Osteocyte (in vitro differentiated cells): ENCODE data around the gene FTO. TPM values are rescaled to one million over a fixed set of nuclear protein-coding genes. Genes with fewer than 3 reads are reported as not detected.

ENCODE experiments used
- DNase-seq: peaks from one replicate; pipeline ENCODE4 v3.0.0; 2021; ENCODE audit warnings: mixed read lengths; ENCODE audit not compliant: unreplicated experiment; ENCODE audit errors: extremely low spot score
- H3K27ac Mint-ChIP-seq: one replicate; pipeline ENCODE4 v1.8.0; 2021; ENCODE audit warnings: mild to moderate bottlenecking, mixed read lengths; ENCODE audit not compliant: unreplicated experiment
- H3K27me3 Mint-ChIP-seq: one replicate; pipeline ENCODE4 v1.8.0; 2021; ENCODE audit warnings: mixed read lengths; ENCODE audit not compliant: unreplicated experiment
- H3K36me3 Mint-ChIP-seq: one replicate; pipeline ENCODE4 v1.8.0; 2021; ENCODE audit warnings: mixed read lengths; ENCODE audit not compliant: unreplicated experiment
- H3K4me1 Mint-ChIP-seq: one replicate; pipeline ENCODE4 v1.8.0; 2021; ENCODE audit warnings: mixed read lengths; ENCODE audit not compliant: unreplicated experiment
- H3K4me3 Mint-ChIP-seq: one replicate; pipeline ENCODE4 v1.8.0; 2021; ENCODE audit warnings: mild to moderate bottlenecking, moderate library complexity, mixed read lengths; ENCODE audit not compliant: unreplicated experiment
- H3K9me3 Mint-ChIP-seq: one replicate; pipeline ENCODE4 v1.8.0; 2021; ENCODE audit warnings: mixed read lengths; ENCODE audit not compliant: unreplicated experiment
- total RNA-seq: library from RNA; stranded (reverse); gene quantifications from 2 replicates; pipeline ENCODE4 v1.2.1, GENCODE V29; 2021
- TF ChIP-seq, protein P1 (sequence below): fragments of 200-600 bp; sonication (generic); IDR thresholded peaks from 2 replicates; pipeline ENCODE4 v1.5.0; 2021; ENCODE audit warnings: antibody characterized with exemption, mild to moderate bottlenecking, moderate library complexity

The FTO gene
- total RNA-seq, 1 donor from 2014 or later, result 108 TPM

DNA sequence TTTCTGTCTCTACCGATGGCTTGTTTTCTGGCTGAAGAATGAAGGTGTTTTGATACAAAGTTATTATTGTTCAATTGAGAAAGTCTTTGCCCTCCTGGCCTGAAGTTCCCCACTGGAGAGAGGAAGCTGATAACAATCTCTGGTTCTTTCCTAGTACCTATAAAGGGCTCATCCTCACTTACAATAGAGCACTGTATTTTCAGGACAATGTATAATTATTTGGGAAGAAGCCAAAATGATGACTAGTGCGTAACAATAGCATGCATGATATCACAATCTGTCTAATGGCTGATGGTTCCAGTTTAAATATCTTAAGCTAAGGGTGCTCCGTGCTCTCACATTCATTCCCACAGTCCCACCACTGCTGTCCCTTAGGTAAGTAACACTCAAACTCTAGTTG, 351.9 kb downstream of the FTO start:
- Mint-ChIP-seq H3K9me3 (no peaks in the 10 kb centered on the region), H3K27me3 (no peaks in the 10 kb centered on the region), H3K27ac (no peak overlapping the region), H3K36me3 (peaks cover 11% of the 10 kb centered on the region), H3K4me1 (no peaks in the 10 kb centered on the region), H3K4me3 (no peak overlapping the region)
- TF ChIP-seq, protein P1, sequence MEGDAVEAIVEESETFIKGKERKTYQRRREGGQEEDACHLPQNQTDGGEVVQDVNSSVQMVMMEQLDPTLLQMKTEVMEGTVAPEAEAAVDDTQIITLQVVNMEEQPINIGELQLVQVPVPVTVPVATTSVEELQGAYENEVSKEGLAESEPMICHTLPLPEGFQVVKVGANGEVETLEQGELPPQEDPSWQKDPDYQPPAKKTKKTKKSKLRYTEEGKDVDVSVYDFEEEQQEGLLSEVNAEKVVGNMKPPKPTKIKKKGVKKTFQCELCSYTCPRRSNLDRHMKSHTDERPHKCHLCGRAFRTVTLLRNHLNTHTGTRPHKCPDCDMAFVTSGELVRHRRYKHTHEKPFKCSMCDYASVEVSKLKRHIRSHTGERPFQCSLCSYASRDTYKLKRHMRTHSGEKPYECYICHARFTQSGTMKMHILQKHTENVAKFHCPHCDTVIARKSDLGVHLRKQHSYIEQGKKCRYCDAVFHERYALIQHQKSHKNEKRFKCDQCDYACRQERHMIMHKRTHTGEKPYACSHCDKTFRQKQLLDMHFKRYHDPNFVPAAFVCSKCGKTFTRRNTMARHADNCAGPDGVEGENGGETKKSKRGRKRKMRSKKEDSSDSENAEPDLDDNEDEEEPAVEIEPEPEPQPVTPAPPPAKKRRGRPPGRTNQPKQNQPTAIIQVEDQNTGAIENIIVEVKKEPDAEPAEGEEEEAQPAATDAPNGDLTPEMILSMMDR, result no peak
- no peak for DNase-seq

DNA sequence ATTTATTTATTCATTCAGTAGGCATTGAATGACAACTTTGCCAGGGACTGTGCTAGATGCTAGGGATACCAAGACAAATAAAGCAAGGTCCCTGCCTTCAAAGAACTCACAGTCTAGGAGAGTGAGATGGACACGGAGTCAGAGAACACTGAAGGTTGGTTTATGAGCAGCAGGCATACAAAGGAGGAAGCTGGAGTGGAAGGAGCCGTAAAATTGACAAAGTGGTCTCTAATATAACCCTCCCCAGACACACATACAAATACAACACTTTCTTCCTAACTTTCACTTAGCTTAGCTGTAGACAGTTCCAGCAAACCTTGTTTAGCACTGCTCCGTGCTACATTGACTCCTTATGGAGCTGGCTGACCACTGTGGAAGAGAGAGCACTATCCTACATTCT, 353.0 kb downstream of the FTO start:
- TF ChIP-seq, protein P1, result no peak
- no peaks in the 10 kb centered on the region for H3K4me1 Mint-ChIP-seq
- no peak for DNase-seq
- H3K4me3 Mint-ChIP-seq, result no peak overlapping the region
- H3K27ac Mint-ChIP-seq, result no peak overlapping the region
- H3K9me3 Mint-ChIP-seq, result no peaks in the 10 kb centered on the region
- peaks cover 11% of the 10 kb centered on the region for H3K36me3 Mint-ChIP-seq
- no peaks in the 10 kb centered on the region for H3K27me3 Mint-ChIP-seq

DNA sequence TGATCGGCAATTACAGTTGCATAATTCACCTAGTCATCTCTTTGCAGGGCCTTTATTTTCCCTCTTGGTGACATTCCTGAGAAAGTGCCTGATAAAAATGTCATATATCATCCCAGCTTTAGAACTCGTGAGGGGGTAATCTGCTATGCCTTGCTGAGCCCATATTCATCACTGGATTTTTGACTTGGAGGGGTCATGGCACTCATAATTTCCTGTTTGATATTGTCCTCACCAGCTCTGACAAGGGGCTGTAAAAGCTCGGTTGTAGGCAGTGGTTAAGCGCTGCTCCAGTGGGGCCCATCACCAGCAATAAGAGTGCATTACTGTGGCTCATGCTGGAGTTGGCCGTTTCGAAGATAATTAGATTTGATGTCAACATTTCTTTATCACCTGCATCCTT, 355.4 kb downstream of the FTO start:
- no peak overlapping the region for H3K27ac Mint-ChIP-seq
- TF ChIP-seq, protein P1, result no peak
- H3K9me3 Mint-ChIP-seq, result no peaks in the 10 kb centered on the region
- peaks cover 11% of the 10 kb centered on the region for H3K36me3 Mint-ChIP-seq
- peaks cover 4% of the 10 kb centered on the region for H3K4me1 Mint-ChIP-seq
- no peak overlapping the region for H3K4me3 Mint-ChIP-seq
- no peak for DNase-seq
- no peaks in the 10 kb centered on the region for H3K27me3 Mint-ChIP-seq

DNA sequence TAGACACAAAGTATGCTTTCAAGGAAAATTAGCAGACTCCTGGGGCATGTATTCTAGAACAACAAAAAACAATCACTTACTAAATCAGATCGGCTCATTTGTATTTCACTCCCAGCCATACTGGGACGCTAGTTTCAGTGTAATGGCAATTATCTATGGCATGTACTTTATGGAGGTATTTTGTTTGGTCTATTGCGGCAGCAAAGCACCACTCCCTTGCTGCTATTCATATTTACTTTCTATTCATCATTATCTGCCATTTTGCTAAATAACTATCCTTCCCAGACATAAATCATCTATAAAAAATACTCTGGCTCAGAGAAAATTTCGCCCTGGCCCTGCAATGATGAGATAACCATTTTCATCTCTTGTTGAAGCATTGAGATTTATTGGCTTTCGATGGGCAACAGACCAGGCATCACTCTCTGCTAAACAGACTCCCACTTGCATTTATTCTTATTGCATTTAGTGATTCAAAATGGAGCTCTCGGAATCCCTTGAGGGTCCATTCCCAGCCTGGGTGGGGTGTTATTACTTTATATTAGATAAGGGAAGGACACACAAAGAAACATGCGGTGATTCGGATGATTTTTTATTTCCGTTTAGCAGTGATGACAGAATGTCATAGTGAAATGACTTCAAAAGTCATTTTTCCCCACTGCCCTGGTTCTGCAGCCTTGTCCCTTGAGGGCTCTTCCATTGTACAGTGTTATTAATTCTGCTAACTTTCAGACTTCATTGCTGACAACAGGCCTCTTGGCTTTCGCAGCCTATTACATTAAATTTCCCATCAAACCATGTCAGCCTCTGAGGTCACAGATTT, 356.9 kb downstream of the FTO start:
- no peak for DNase-seq
- no peak overlapping the region for H3K4me3 Mint-ChIP-seq
- H3K36me3 Mint-ChIP-seq, result peaks cover 11% of the 10 kb centered on the region
- no peak overlapping the region for H3K27ac Mint-ChIP-seq
- TF ChIP-seq, protein P1, result no peak
- no peaks in the 10 kb centered on the region for H3K9me3 Mint-ChIP-seq
- H3K4me1 Mint-ChIP-seq, result peaks cover 4% of the 10 kb centered on the region
- H3K27me3 Mint-ChIP-seq, result no peaks in the 10 kb centered on the region

DNA sequence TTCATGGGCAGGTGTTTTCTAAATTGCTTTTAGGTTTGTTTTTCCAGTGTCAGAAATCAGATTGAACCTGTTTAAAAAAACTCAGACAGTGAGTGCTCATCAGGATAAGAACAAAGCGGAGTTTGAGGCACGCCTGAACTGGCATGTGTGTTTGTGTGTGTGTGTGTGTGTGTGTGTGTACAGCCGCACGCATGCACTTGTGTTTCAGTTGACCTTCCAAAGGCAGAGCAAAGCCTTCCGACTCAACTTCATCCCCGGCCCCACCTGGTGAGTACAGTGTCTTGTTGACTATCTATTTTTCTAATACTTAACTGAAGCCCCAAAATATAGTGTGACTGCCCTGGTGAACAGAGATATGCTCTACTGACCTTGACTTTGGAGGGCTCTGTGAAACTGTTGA, 357.5 kb downstream of the FTO start:
- TF ChIP-seq, protein P1, result no peak
- H3K9me3 Mint-ChIP-seq, result no peaks in the 10 kb centered on the region
- peaks cover 4% of the 10 kb centered on the region for H3K4me1 Mint-ChIP-seq
- H3K4me3 Mint-ChIP-seq, result no peak overlapping the region
- H3K27me3 Mint-ChIP-seq, result no peaks in the 10 kb centered on the region
- DNase-seq, result no peak
- peaks cover 11% of the 10 kb centered on the region for H3K36me3 Mint-ChIP-seq
- H3K27ac Mint-ChIP-seq, result no peak overlapping the region
